Activated CD4-positive, CD25-positive, alpha-beta regulatory T cell treated with anti-CD3 and anti-CD28 coated beads, Interleukin-2, amount 50 U/mL, for 72 hours (primary cell): Measurements from ENCODE around the gene DSE.

ENCODE experiments used
- DNase-seq: peaks from one replicate; pipeline ENCODE4 v3.0.0; 2021

DSE gene

GRCh38 chr6:116363759-116364158, 7.0 kb upstream of the DSE start:
- DNase-seq: no peak

DNA sequence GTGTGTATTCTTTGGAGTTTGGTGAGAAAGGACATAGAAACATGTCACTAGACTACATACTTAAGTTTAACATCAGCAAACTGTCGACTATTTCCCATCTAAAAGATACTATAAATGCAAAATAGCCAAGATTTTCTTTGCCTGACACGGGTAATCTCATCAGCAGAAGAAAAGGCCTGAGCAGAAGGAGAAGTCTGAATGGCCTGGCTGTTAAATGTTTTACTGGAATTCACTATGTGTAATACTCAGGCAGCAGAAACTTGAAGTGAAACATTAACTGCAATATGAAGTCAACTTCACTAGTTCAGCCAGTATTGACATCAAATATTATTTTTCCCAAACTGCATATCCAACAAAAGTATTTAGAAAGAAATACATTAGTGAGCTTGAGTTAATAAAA, 6.4 kb upstream of the DSE start:
- no peak for DNase-seq

GRCh38 chr6:116365743-116366142, 5.0 kb upstream of the DSE start:
- DNase-seq: no peak

DNA sequence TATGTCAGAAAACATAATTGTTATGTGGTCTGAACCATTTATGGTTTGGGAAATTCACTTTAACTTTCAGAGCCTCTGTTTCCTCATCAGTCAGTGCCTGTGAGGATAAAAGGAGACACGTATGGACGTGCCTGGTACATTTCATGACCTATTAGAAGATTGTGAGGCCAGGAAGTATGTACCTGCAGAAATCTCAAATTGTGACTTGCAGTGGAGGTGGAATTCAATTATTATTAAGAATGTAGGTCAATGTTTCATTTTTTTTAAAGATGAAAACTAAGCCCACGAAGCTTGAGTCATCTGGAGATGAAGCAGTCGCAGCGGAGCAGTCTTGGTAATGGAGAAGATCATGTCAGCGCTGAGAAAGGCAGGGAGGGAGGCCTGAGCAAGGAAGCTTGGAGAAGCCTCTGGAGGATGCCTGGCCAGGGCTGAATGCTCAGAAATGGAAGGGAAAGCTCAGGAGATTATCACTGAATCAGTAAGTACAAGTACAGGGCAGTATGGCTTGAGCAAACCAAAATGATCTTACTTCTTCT, 3.9 kb upstream of the DSE start:
- no peak for DNase-seq

GRCh38 chr6:116369540-116369939, 1.2 kb upstream of the DSE start:
- DNase-seq: no peak

GRCh38 chr6:116369964-116370759, 585 bp upstream of the DSE start:
- DNase-seq: no peak

GRCh38 chr6:116371120-116371917, 572 bp downstream of the DSE start:
- DNase-seq: no peak

- DNase-seq: no peak
Observed at GRCh38 chr6:116371918-116372209, 1.1 kb downstream of the DSE start.

GRCh38 chr6:116373300-116373699, 2.6 kb downstream of the DSE start:
- DNase-seq: no peak

- DNase-seq: no peak
Observed at GRCh38 chr6:116373940-116374339, 3.2 kb downstream of the DSE start.

DNA sequence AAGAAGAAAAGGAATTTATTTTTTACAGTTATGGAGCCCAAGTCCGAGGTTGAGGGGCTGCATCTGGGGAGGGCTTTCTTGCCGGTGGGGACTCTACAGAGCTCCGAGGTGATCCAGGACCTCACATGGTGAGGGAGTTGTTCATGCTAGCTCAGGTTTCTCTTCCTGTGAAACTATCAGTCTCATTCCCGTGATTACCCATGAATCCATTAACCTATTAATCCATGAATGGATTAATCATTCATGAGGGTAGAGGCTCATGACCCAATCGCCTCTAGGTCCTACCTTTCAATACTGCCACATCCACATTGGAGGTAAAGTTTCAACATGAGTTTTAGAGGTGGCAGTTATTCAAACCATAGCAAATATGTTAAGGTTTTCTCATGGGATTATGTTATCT, 3.8 kb downstream of the DSE start:
- no peak for DNase-seq

DNA sequence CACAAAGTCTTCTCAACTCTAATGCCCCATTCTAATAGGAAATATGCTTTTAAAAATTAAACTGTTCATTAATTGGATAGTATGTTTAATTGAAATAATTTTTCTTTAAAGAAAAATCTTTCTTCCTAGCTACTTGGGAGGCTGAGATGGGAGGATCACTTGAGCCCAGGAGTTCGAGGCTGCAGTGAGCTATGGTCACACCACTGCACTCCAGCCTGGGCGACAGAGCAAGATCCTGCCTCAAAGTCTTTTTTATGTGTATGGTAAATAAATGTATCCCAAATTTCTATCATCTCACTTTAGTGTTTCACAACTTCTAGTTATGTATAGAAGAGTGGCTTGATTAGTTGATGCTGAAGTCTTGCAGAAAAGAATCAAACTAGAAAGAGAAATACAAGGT, 4.5 kb downstream of the DSE start:
- no peak for DNase-seq

- no peak for DNase-seq
Observed at GRCh38 chr6:116376149-116376548, 5.4 kb downstream of the DSE start.

DNA sequence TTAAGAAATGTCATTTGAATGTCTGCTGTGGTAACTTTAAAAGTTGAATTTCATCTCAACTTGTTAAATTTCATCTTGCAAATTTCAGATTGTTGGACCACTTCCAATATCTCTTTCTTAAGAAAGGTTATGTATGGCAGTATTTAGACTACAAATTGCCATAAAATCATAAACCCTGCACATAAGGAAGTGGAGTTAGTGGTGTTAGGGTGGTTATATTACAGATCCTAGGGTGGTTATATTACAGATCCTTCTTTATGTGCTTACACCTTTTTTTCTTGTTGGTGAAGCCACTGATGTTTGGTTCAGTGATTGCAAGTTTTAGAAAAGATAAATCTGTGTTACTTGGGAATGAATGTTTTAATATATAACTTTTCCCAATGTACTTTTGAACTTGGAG, 9.0 kb downstream of the DSE start:
- no peak for DNase-seq

- DNase-seq: no peak
Observed at GRCh38 chr6:116380346-116380745, 9.6 kb downstream of the DSE start.

GRCh38 chr6:116381000-116381399, 10.3 kb downstream of the DSE start:
- no peak for DNase-seq

DNA sequence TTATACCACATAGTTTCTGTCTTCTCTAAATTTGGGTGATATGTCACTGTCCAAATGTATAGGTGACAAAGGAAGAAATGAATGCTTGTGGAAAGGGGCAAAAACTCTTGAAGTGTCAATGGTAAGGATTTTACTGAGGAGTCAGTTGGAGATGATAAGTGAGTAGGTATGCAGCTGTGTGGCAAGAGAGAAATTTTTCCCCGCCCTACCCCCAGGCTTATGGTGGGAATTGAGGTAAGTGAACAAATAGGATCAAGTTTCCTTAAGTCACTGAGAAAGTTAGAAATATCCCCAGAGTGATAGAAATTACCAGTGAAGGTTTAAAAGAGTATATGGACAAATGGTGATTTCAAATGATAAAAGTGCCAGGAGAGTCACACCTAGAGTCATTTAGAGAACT, 11.8 kb downstream of the DSE start:
- DNase-seq: no peak

DNA sequence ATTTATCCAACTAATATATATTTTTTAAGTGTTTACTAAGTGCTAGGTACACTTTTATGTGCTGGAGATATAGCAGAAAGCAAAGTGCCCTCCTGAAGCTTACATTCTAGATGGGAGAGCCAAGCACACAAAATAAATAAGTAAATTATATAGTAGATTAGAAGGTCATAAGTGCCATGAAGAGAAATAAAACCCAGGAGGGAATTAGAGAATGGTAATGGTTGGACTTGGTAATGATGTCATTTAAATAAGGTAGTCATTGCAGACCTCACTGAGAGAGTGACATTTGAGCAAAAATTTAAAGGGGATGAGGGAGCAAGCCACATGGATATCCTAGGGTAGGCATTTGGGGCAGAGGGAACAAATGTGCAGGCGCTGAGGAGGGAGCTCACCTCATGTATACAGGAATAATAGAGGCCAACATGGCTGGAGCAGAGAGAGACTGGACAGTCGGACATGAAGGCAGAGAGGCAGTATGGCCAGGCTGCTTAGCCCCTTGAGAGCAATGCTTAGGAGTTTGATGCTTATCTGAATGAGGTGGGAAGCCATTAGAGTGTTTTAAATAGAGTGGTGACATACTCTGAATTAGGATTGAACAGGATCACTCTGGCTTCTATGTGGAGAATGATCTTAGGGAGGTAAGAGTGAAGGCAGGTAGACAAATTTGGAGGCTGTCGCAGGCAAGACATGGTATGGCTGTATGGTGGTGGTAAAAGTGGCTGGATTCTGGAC, 14.1 kb downstream of the DSE start:
- no peak for DNase-seq

- DNase-seq: no peak
Observed at GRCh38 chr6:116385459-116385802, 14.7 kb downstream of the DSE start.

- no peak for DNase-seq
Observed at GRCh38 chr6:116385921-116386320, 15.2 kb downstream of the DSE start.

- no peak for DNase-seq
Observed at GRCh38 chr6:116386581-116387299, 16.0 kb downstream of the DSE start.

- no peak for DNase-seq
Observed at GRCh38 chr6:116387374-116387773, 16.6 kb downstream of the DSE start.

GRCh38 chr6:116388924-116389323, 18.2 kb downstream of the DSE start:
- no peak for DNase-seq
